ENCODE results near the gene AMPD3. TPM values are rescaled to one million over a fixed set of nuclear protein-coding genes. Genes with fewer than 3 reads are reported as not detected.

The AMPD3 gene
- total and polyA plus RNA-seq, 2 donors (not counting 3 experiments of a cell fraction or from before 2014, with no cell fraction given), result 1.4 to 2.5 TPM

DNA sequence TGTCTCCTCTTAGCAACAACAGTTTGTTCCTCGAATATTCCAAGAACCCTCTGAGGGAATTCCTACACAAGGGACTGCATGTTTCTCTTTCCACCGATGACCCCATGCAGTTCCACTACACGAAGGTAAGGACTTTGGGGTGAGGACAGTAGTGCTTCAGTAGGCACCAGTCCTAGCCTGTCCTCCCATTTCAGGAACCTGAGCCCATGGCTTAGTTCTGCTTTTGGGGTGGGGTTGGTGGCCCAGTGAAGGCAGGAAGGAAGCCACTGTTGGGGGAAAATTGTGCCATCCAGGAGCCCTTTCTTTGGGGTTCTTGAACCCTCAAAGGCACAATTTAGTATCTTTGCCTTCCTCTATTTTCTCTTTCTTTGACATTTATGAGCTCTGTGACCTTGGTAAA lies 47.7 kb downstream of the AMPD3 start:
- H2AFZ ChIP-seq (ENCODE audit: low read depth, low read length), result no peak overlapping the region
- H3K79me2 ChIP-seq (ENCODE audit: control insufficient read depth, insufficient read depth, low read length), result no peaks in the 10 kb centered on the region
- no peaks in the 10 kb centered on the region for H3K9me3 ChIP-seq (replicated peaks; ENCODE audit: control insufficient read depth, insufficient read depth, low read length)
- TF ChIP-seq MYC (IDR thresholded peaks at IDR 0.05; ENCODE audit: low read depth, low read length), result no peak
- no peak for TF ChIP-seq EZH2 (IDR thresholded peaks at IDR 0.05; ENCODE audit: borderline replicate concordance, low read depth, low read length, severe bottlenecking)
- TF ChIP-seq FOS (IDR thresholded peaks at IDR 0.05; ENCODE audit: borderline replicate concordance, insufficient read depth, low read length), result no peak
- TF ChIP-seq, protein P1, sequence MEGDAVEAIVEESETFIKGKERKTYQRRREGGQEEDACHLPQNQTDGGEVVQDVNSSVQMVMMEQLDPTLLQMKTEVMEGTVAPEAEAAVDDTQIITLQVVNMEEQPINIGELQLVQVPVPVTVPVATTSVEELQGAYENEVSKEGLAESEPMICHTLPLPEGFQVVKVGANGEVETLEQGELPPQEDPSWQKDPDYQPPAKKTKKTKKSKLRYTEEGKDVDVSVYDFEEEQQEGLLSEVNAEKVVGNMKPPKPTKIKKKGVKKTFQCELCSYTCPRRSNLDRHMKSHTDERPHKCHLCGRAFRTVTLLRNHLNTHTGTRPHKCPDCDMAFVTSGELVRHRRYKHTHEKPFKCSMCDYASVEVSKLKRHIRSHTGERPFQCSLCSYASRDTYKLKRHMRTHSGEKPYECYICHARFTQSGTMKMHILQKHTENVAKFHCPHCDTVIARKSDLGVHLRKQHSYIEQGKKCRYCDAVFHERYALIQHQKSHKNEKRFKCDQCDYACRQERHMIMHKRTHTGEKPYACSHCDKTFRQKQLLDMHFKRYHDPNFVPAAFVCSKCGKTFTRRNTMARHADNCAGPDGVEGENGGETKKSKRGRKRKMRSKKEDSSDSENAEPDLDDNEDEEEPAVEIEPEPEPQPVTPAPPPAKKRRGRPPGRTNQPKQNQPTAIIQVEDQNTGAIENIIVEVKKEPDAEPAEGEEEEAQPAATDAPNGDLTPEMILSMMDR (IDR thresholded peaks at IDR 0.05; ENCODE audit: extremely low read depth in 1 of 2, insufficient read depth in 1 of 2, low read depth in 1 of 2, low read length in 2 of 2), result no peak
- no peak for TF ChIP-seq GATA2 (IDR thresholded peaks at IDR 0.05; ENCODE audit: insufficient read depth, insufficient read length, low read depth, low read length)
- TF ChIP-seq POLR2AphosphoS5 (IDR thresholded peaks at IDR 0.05; ENCODE audit: insufficient read depth, low read depth, low read length), result no peak
- TF ChIP-seq MAX (IDR thresholded peaks at IDR 0.05; ENCODE audit: insufficient read depth, insufficient read length), result no peak
- no peak for TF ChIP-seq POLR2A (IDR thresholded peaks at IDR 0.05; ENCODE audit: low read depth, low read length)
- TF ChIP-seq JUN (IDR thresholded peaks at IDR 0.05; ENCODE audit: borderline replicate concordance, insufficient read depth, insufficient read length, low read depth), result no peak
- H3K9me1 ChIP-seq (replicated peaks; ENCODE audit: control insufficient read depth, extremely low read depth, insufficient read depth, low read length), result no peaks in the 10 kb centered on the region
- DNase-seq (ENCODE audit: low read depth, low spot score), result no peak
- no peak for FAIRE-seq
- no peaks in the 10 kb centered on the region for H3K36me3 ChIP-seq (ENCODE audit: control insufficient read depth in 2 of 2, extremely low read depth in 1 of 2, insufficient read depth in 2 of 2, low read length in 2 of 2)
- BruUV-seq (replicated peaks), result no TSS peak
- ChIA-PET POLR2A (no interaction called here), CTCF (interaction anchor here (1.0 kb wide), 1 partner anchor 8 kb away, joined by 3 read pairs; no protein-coding TSS in a partner anchor)
- dilution Hi-C loops (cut with MboI; ENCODE audit: extremely low pct_ligation_motif_present, low sequenced_read_pairs) (no loop called here), intact Hi-C loops (cut with micrococcal nuclease) (no loop called here)
- H3K4me1 ChIP-seq (ENCODE audit: control insufficient read depth, extremely low read depth, insufficient read depth, low read length), result peaks cover 19% of the 10 kb centered on the region
- no peaks in the 10 kb centered on the region for H4K20me1 ChIP-seq (replicated peaks; ENCODE audit: control insufficient read depth, extremely low read depth, insufficient read depth, low read length)
- H3K4me2 ChIP-seq (ENCODE audit: insufficient read depth, low read length), result no peak overlapping the region
- H3K27me3 ChIP-seq (ENCODE audit: control insufficient read depth in 2 of 2, insufficient read depth in 2 of 2, low read length in 2 of 2), result no peaks in the 10 kb centered on the region
- no peak overlapping the region for H3K9ac ChIP-seq (replicated peaks; ENCODE audit: extremely low read depth, insufficient read depth, low read length)
- H3K27ac ChIP-seq (ENCODE audit: insufficient read depth, low read depth, low read length), result no peak overlapping the region
- H3K4me3 ChIP-seq (replicated peaks in 1 of 3; ENCODE audit: insufficient read depth in 1 of 3, low read depth in 1 of 3, low read length in 3 of 3), result no peak overlapping the region

Data from endothelial cell of umbilical vein (primary cell).